GM21529 (cell line): ENCODE data around the gene FAM118B.

ENCODE experiments used
- ATAC-seq: cut with Tn5 transposase; IDR thresholded peaks from one replicate; pipeline ENCODE4 v1.9.1; 2021; ENCODE audit not compliant: unreplicated experiment

FAM118B gene

GRCh38 chr11:126268361-126268707, 56.8 kb downstream of the FAM118B start:
- ATAC-seq = no peak

- peak; percentile 99 for ATAC-seq
These were observed 57.4 kb downstream of the FAM118B start, which contains the start of the genes FOXRED1 and SRPRA for GRCh38 chr11:126268708-126269579. Gene FOXRED1, plus strand, starts transcription at chr11:126269154. Its CDS starts 53 bp downstream, at chr11:126269207. Gene SRPRA, minus strand, starts transcription at chr11:126268895. Its CDS starts 91 bp downstream, at chr11:126268804.

GRCh38 chr11:126277322-126277721, 65.7 kb downstream of the FAM118B start:
- no peak for ATAC-seq

GRCh38 chr11:126277780-126278179, 66.2 kb downstream of the FAM118B start:
- ATAC-seq = no peak

- no peak for ATAC-seq
These were observed 67.6 kb downstream of the FAM118B start for GRCh38 chr11:126279191-126279590.

GRCh38 chr11:126280595-126280994, 69.0 kb downstream of the FAM118B start:
- no peak for ATAC-seq

GRCh38 chr11:126281245-126281644, 69.7 kb downstream of the FAM118B start:
- ATAC-seq = no peak

GRCh38 chr11:126281666-126282175, 70.1 kb downstream of the FAM118B start:
- ATAC-seq = no peak

GRCh38 chr11:126282361-126282735, 70.8 kb downstream of the FAM118B start:
- peak; percentile 14 for ATAC-seq

GRCh38 chr11:126282736-126283591, 71.4 kb downstream of the FAM118B start, which contains the start of gene TIRAP:
Gene TIRAP, plus strand, starts transcription at chr11:126283093. Its CDS starts 7,802 bp downstream, at chr11:126290895.
- peak; percentile 56 for ATAC-seq

GRCh38 chr11:126284829-126285228, 73.2 kb downstream of the FAM118B start:
- ATAC-seq = peak; percentile 62

- no peak for ATAC-seq
These were observed 76.7 kb downstream of the FAM118B start for GRCh38 chr11:126288237-126288636.

- ATAC-seq = no peak
These were observed 79.3 kb downstream of the FAM118B start for GRCh38 chr11:126290887-126291286.

- peak; percentile 65 for ATAC-seq
These were observed 82.1 kb downstream of the FAM118B start for GRCh38 chr11:126293726-126294125.

GRCh38 chr11:126297004-126297403, 85.4 kb downstream of the FAM118B start:
- no peak for ATAC-seq

GRCh38 chr11:126303623-126304456, 92.3 kb downstream of the FAM118B start, which contains the start of gene DCPS:
Gene DCPS, plus strand, starts transcription at chr11:126304060. Its CDS starts 21 bp downstream, at chr11:126304081.
- peak; percentile 85 for ATAC-seq

GRCh38 chr11:126304457-126305075, 93.0 kb downstream of the FAM118B start:
- peak; percentile 33 for ATAC-seq

GRCh38 chr11:126305699-126306098, 94.1 kb downstream of the FAM118B start:
- ATAC-seq = peak; percentile 55

- ATAC-seq = no peak
These were observed 96.1 kb downstream of the FAM118B start for GRCh38 chr11:126307706-126308105.

GRCh38 chr11:126308271-126308671, 96.7 kb downstream of the FAM118B start:
- no peak for ATAC-seq
